HG02973 (cell line): ENCODE results near the gene OR51V1.
A peak's percentile ranks its signal among the peaks of the same experiment; 100 is the strongest.

Source experiments
- ATAC-seq: cut with Tn5 transposase; IDR thresholded peaks from one replicate; pipeline ENCODE4 v1.9.1; 2021; ENCODE audit warnings: moderate library complexity; ENCODE audit not compliant: unreplicated experiment

The OR51V1 gene

DNA sequence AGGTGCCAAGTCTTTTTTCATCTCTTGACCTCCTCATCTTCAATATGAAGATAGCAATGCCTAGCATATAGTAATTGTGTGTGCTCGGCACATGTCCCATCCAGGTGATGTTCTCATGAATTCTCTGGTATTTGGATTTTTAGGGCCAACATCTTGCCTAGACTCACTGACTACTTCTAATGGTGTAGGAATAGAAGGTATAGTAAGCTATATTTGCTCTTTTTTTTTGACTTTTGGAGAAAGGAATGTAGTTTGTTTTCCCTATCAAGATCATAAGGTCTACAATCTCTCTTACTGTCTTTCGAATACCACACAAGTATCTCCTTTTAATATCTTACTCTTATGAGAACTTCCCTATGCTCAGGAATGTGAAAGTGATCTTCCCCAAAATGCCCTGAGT is 30.6 kb upstream of the OR51V1 start:
- no peak for ATAC-seq

DNA sequence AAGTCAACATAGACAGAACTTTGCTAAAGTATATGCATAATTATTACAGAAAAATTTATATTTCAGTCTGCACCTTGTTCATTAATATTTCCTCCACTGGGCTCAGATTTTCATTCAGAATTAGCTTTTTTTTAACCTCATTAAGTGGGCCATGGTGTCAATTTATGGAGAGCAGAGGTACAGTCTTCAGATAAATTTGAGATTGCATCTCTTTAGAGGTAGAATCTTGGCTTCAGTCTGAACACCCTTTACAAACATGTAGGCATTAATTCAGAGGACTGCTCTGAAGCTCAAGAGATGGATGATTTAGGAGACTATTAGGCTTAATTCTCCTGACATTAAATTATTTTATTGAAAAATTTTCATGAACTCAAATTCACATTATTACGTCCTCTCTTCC is 29.8 kb upstream of the OR51V1 start:
- no peak for ATAC-seq

DNA sequence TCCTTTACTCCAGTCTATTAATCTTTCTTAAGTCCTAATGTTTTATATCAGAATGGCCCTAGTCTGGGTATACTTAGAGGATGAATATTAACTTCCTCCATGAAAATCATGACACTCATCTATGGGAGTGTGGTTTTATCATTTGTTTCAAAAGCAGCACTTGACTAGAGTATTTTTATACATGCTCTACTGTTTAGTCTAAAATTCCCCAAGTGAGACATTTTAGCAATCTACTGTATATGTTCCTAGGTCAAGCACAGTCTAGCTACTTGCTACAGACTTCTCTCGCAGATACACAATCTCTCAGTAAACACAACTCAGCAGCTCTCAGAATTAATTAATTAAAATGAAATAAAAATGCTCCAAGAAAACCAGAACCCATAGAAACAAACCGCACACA is 29.3 kb upstream of the OR51V1 start:
- no peak for ATAC-seq

DNA sequence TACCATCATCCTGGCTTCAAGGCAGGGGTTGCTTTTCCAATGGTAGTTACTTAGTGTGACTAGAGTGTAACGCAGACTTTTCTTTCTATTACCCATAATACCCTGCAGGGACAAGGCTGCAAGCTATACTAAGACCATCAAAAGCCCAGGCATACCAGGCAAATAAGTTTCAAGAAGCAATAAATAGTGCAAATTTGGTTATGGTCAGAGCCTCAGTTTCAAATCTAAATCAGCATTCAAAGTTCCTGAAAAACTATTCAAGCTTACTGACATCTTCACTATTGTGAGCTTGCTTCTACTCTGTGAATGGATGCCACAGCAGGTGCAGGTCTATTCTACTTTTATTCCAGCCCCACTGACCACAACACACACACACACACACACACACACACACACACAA is 28.9 kb upstream of the OR51V1 start:
- ATAC-seq, result no peak

DNA sequence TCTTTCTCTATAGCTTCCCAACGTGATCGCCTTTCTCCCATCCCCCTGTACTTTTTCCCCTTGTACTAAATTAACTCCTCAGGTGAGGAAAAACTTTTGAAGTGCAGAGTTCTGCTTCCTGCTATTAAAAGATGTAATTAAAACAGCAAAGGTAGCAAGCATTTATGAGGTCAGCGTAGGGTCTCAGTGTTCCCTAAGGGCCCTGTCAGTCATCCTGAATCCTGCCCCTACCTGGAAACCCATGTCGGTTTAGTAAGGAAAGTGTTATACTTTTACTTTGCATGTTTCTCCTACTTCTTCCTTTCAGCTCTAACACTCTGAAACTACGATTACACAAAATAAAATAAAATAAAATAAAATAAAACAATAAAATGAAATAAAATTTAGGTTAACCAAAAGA is 27.6 kb upstream of the OR51V1 start:
- no peak for ATAC-seq

DNA sequence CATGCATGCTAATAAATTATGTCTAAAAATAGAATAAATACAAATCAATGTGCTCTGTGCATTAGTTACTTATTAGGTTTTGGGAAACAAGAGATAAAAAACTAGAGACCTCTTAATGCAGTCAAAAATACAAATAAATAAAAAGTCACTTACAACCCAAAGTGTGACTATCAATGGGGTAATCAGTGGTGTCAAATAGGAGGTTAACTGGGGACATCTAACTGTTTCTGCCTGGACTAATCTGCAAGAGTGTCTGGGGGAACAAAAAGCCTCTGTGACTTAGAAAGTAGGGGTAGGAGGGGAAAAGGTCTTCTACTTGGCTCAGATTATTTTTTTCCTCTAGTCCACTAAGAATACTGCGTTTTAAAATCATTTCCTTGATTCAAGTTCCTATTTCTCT is 27.2 kb upstream of the OR51V1 start:
- no peak for ATAC-seq

DNA sequence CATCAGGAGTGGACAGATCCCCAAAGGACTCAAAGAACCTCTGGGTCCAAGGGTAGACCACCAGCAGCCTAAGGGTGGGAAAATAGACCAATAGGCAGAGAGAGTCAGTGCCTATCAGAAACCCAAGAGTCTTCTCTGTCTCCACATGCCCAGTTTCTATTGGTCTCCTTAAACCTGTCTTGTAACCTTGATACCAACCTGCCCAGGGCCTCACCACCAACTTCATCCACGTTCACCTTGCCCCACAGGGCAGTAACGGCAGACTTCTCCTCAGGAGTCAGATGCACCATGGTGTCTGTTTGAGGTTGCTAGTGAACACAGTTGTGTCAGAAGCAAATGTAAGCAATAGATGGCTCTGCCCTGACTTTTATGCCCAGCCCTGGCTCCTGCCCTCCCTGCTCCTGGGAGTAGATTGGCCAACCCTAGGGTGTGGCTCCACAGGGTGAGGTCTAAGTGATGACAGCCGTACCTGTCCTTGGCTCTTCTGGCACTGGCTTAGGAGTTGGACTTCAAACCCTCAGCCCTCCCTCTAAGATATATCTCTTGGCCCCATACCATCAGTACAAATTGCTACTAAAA is 26.3 kb upstream of the OR51V1 start, which contains the start of gene HBB:
TSS of gene HBB (minus strand) at position 340 of the 579 bp plus-strand sequence. CDS start at position 290, 50 bp downstream.
- no peak for ATAC-seq

DNA sequence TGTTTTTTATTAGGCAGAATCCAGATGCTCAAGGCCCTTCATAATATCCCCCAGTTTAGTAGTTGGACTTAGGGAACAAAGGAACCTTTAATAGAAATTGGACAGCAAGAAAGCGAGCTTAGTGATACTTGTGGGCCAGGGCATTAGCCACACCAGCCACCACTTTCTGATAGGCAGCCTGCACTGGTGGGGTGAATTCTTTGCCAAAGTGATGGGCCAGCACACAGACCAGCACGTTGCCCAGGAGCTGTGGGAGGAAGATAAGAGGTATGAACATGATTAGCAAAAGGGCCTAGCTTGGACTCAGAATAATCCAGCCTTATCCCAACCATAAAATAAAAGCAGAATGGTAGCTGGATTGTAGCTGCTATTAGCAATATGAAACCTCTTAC is 25.0 kb upstream of the OR51V1 start:
- ATAC-seq, result no peak

DNA sequence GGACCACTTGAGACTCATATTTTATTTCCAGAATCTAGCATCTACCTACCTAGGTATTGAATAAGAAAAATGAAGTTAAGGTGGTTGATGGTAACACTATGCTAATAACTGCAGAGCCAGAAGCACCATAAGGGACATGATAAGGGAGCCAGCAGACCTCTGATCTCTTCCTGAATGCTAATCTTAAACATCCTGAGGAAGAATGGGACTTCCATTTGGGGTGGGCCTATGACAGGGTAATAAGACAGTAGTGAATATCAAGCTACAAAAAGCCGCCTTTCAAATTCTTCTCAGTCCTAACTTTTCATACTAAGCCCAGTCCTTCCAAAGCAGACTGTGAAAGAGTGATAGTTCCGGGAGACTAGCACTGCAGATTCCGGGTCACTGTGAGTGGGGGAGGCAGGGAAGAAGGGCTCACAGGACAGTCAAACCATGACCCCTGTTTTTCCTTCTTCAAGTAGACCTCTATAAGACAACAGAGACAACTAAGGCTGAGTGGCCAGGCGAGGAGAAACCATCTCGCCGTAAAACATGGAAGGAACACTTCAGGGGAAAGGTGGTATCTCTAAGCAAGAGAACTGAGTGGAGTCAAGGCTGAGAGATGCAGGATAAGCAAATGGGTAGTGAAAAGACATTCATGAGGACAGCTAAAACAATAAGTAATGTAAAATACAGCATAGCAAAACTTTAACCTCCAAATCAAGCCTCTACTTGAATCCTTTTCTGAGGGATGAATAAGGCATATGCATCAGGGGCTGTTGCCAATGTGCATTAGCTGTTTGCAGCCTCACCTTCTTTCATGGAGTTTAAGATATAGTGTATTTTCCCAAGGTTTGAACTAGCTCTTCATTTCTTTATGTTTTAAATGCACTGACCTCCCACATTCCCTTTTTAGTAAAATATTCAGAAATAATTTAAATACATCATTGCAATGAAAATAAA is 24.3 kb upstream of the OR51V1 start:
- no peak for ATAC-seq

DNA sequence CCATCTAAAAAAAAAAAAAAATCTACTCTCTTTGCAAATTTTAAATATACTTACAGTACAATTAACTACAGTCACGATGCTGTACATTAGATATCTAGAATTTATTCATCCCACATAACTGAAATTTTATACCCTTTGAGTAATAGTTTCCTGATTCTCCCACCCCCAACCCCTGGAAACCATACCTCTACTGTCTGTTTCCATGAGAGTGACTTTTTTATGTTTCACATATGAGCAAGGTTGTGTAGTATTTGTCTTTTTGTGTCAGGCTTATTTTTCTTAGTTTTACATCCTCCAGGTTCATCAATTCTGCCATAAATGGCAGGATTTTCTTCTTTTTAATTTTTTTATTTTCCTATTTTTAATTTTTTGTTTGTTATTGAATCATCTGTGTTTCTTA is 23.2 kb upstream of the OR51V1 start:
- no peak for ATAC-seq

DNA sequence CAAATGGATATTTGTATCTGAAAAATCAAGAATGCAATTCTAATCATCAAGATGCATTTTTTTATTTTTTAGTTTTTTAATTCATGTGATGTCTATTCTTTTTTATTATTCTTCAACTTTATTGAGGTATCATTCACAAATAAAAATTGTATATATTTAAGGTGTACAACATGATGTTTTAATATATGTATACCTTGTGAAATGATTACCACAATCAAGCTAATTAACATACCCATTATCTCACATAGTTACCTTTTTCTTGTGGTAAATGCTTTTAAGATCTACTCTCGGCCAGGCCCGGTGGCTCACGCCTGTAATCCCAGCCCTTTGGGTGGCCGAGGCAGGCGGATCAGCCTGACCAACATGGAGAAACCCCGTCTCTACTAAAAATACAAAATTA is 22.7 kb upstream of the OR51V1 start:
- no peak for ATAC-seq

DNA sequence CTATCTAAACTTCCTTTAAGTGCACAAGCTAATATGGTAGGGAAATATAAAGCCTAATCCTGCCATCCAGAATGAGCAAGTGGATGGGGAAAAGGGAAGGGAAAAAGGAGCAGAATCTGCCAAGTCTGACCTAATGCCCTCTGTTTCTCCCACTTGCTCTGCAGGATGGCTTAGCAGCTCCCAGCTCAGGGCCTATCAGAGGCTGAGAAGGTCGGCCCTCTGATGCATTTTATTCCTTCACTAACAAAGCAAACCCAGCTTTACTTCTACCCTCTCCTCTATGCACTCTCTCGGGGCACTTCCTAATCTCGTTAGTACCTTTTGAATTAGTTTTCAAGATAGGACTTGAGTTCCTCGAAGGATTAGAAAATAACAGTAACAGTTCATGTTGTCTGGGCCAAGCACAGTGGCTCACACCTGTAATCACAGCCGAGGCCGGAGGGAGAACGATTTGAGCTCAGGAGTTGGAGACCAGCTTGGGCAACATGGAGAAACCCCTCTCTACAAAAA is 9.9 kb upstream of the OR51V1 start:
- no peak for ATAC-seq

DNA sequence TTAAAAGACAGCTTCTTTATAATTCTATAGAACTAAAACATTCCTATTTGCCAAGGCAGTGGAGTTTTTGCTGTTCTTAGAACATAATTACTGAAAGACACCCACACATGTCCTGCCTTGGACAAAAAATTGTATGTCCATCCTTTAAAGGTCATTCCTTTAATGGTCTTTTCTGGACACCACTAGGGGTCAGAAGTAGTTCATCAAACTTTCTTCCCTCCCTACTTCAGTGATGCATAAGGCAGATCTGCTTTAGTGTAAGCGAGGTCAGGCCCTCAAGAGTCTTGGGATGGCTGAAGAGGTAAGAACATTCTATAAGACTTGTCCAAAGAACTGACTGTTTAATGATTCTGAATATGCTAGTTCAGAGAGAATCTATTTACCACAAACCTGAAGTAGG is 4.3 kb upstream of the OR51V1 start:
- ATAC-seq, result peak; percentile 59

DNA sequence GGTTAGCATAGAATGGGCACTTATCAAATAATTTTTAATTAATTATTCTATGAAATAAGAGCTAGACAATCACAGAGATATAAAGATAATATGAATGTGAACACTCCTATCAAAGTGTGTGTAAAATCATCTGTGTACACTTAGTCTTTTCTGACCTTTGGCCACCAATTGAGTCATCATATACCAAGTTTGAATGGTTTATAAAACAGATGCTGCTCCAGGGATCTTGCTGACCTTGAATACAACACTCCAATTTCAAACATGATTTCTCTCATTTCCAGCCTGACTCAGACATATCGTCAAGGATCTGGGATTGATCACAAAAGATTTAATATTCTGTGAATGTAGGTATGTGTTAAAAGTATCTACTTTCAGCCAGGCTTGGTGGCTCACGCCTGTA is 2.9 kb upstream of the OR51V1 start:
- ATAC-seq, result no peak

DNA sequence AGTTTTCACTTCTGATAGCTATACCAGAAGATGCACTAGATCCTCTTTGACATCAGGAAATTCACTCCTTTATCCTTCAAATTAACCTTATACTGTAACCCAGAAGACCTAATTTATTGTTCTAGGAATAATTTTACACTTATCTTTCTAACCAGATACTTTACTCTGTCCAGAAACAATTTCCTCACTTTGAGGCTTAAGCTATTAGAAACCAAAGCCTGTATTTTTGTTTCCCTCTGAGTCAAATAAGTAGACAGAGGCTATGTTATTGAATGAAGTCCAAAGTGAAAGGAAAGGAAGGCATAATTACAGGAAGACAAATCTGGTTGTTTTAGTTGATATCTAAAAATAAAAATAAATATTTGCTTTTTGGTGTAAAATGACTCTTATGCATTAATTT is 2.2 kb downstream of the OR51V1 start:
- no peak for ATAC-seq

DNA sequence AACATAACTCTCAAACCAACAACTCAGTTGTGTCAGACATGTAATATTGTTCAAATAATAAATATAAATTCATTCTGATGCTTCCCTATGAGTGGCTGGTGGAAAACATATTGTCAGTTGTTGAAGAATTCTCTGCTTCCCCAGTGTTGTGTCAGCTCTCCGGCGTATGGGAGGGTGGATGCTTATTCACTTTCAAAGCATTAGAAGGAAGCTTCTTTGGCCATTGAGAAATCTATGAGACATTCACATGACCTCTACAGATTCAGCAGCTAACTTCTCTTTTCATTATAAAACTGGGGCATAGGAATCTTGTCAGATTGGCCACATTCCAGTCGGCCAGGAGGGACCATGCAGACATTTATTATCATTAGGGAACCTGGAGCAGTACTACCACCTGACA is 2.9 kb downstream of the OR51V1 start:
- no peak for ATAC-seq

DNA sequence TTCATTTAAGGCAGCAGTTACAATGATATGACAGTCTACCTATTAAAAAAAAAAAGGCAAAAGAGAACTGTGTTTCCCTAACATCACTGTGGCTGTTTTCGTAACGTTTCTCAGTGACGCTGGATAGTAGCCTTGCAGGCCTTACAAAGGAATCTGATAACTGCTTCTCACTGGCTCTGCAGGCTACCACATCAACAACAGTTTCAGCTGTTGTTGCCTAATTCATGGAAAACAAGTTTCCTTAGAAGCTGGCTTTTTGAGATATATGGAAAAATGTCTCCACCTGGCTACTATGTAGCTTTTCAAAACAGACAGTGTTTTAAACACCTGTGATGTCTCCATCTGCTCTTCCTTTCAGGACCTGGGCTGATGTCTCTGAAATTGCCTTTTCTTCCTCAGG is 3.8 kb downstream of the OR51V1 start:
- ATAC-seq, result no peak

DNA sequence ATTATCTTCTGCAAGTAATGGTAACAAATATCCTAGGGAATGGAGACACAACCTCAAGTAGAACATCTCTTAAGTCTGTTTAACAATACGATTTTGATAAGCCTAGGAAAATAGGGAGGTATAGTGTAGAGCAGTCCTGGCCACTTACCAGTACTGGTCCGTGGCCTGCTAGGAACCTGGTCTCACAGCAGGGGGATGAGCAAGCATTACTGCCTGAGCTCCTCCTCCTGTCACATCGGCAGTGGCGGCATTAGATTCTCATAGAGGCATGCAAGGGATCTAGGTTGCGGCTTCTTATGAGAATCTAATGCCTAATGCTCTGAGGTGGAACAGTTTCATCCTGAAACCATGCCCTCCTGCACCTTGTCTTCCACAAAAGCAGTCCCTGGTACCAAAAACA is 4.4 kb downstream of the OR51V1 start:
- ATAC-seq, result no peak

DNA sequence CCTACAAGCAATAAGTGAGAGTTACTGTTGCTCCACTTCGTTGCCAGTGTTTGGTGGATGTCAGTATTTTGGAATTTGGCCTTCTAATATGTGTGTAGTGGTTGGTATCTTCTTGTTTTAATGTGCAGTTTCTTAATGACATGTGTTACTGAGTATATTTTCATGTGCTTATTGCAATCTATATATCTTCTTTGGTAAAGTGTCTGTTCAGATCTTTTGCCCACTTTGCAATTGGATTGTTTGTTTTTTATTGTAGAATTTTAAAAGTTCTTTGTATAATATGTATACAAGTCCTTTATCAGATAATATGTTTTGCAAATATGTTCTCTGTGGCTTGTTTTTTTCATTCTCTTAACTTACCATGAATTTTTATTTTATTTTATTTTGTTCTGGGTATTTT is 7.7 kb downstream of the OR51V1 start:
- no peak for ATAC-seq

DNA sequence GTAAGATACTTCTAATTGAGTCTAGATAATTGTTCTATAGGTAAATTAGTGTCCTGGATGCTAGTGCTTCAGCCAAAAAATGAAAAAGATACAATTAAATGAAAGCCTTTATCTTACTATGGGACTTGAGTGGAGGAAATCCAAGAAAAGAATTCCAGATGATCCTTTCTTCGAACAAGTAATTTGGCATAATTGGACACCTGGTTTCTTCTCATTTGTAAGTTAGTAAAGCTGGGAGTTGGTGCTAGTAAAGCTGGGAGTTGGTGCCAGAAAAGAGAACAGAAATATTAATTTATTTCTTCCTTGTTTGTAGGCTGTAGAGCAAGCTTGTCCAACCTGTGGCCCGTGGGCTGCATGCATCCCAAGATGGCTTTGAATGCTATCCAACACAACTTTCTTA is 12.3 kb downstream of the OR51V1 start:
- ATAC-seq, result no peak

DNA sequence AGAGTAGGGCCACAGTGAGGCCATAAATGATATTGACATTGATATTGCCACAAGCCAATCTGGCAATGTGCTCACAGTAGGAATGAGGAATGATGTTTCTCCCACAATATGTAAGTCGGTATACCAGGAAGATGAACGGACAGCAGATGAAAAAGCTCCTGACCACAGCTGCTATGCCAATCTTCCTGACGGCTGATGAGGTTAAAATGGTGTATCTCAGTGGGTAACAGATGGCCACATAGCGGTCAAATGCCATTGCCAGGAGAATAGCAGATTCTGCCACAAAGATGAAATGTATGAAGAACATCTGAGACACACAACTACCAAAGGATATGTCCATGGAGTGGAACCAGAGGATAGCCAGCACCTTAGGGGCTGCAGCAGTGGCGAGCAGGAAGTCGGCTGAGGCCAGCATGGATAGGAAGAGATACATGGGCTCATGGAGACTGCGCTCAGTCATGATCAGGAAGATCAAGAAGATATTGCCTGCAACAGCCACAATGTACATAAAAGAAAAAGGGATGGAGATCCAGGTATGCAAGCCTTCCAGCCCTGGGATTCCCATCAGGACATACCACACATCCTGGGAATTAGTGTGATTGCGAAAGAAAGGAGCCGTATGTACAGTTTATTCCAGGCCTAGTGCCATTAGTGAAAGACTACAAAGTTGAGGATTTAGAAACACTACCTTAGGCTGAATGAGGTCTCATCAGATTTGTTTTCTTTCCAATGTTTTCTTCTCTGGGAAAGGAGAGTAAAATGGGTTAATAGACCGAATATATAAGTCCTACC is 22.2 kb downstream of the OR51V1 start:
- no peak for ATAC-seq

DNA sequence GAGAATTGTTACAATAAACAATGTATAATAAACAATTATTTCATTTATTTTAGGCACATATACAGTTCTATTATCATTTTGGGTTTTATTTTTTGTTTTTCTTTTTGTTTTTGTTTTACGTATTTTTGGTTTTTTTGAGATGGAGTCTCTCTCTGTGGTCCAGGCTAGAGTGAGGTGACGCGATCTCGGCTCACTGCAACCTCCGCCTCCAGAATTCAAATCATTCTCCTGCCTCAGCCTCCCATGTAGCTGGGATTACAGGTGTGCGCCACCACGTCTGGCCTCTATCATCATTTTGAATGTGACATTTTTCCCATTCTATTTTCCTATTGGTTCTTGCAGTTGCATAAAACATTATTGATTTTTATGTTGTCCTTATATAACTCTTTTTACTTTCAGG is 25.5 kb downstream of the OR51V1 start:
- ATAC-seq, result no peak
